Sigmoid colon (tissue), 7 donors: ENCODE results near the gene JAM3. TPM values are rescaled to one million over a fixed set of nuclear protein-coding genes. Genes with fewer than 3 reads are reported as not detected.

Experiments used
- DNase-seq: peaks from one replicate; pipeline ENCODE4 v3.0.0-alpha.2; 2019
- H3K27ac ChIP-seq, 4 donors: fragments of 200-600 bp; sonication (generic); one replicate each; pipeline ENCODE4 v1.5.1; 2016 to 2019; ENCODE audit warnings: mild to moderate bottlenecking in 1 of 4
- H3K27me3 ChIP-seq, 3 donors: fragments of 200-600 bp; sonication (generic); one replicate each; pipeline ENCODE4 v1.5.1; 2019; ENCODE audit warnings: mild to moderate bottlenecking in 1 of 3
- H3K36me3 ChIP-seq, 4 donors: fragments of 200-600 bp; sonication (generic); one replicate each; pipeline ENCODE4 v1.5.1; 2016 to 2019
- H3K4me1 ChIP-seq, 4 donors: fragments of 200-600 bp; sonication (generic); one replicate each; pipeline ENCODE4 v1.5.1; 2017 to 2019
- H3K4me3 ChIP-seq, 4 donors: fragments of 200-600 bp; sonication (generic); one replicate each; pipeline ENCODE4 v1.5.1; 2017 to 2019; ENCODE audit warnings: mild to moderate bottlenecking in 2 of 4, moderate library complexity in 1 of 4
- H3K9me3 ChIP-seq, 4 donors: fragments of 200-600 bp in 3 of 4; sonication (generic) in 3 of 4; one replicate each; pipeline versions ENCODE4 v1.5.1 to v1.6.1; 2013 to 2019
- EP300 ChIP-seq, 4 donors: sonication (generic); formaldehyde crosslinking; IDR thresholded peaks; one replicate each; pipeline ENCODE4 v1.6.1; 2017; ENCODE audit warnings: antibody characterized with exemption in 4 of 4
- POLR2A ChIP-seq, 2 donors: fragments of 450-650 bp; IDR thresholded peaks; one replicate each; pipeline ENCODE4 v1.6.1; 2016; ENCODE audit warnings: antibody characterized with exemption in 2 of 2, mild to moderate bottlenecking in 2 of 2, moderate library complexity in 2 of 2
- POLR2AphosphoS5 ChIP-seq, 4 donors: sonication (generic); formaldehyde crosslinking; IDR thresholded peaks; one replicate each; pipeline ENCODE4 v1.6.1; 2017; ENCODE audit warnings: antibody characterized with exemption in 4 of 4
- WGBS, 2 donors: extraction: QIAGEN DNeasy Blood & Tissue Kit; methylation state at CpG; one replicate each; pipeline ENCODE4 v1.1.7; 2013; 5-methylcytosine and 5-hydroxymethylcytosine counted together
- intact Hi-C: fragments of 100-400 bp; cut with DNase I; formaldehyde crosslinking; loops from one replicate; pipeline ENCODE4 v1.15.1; 2023
- polyA plus RNA-seq, 3 donors: library from polyadenylated mRNA; stranded (reverse); fragments of 200-250 nt; gene quantifications; one replicate each; pipeline ENCODE4 v1.2.3, GENCODE V29; 2013
- total RNA-seq, 4 donors: library from RNA; depleted of rRNA; stranded (reverse); fragments of >200 nt; gene quantifications; one replicate each; pipeline ENCODE4 v1.1.0, GENCODE V29; 2016
- TF ChIP-seq, protein P1 (sequence below), 4 experiments: fragments of 450-650 bp in 3 of 4; fragments of 200-600 bp in 1 of 4; IDR thresholded peaks; one replicate each; pipeline ENCODE4 v1.5.1; 2016 to 2019; ENCODE audit warnings: antibody characterized with exemption in 4 of 4, mild to moderate bottlenecking in 3 of 4, moderate library complexity in 2 of 4
- donor health status: healthy with polysubstance abuse.
- donor health status: Bipolar disorder and iron deficiency.
- donor health status: healthy.

JAM3 gene
- total and polyA plus RNA-seq, 7 donors: 0.69 to 125 (median 69.4) TPM

DNA sequence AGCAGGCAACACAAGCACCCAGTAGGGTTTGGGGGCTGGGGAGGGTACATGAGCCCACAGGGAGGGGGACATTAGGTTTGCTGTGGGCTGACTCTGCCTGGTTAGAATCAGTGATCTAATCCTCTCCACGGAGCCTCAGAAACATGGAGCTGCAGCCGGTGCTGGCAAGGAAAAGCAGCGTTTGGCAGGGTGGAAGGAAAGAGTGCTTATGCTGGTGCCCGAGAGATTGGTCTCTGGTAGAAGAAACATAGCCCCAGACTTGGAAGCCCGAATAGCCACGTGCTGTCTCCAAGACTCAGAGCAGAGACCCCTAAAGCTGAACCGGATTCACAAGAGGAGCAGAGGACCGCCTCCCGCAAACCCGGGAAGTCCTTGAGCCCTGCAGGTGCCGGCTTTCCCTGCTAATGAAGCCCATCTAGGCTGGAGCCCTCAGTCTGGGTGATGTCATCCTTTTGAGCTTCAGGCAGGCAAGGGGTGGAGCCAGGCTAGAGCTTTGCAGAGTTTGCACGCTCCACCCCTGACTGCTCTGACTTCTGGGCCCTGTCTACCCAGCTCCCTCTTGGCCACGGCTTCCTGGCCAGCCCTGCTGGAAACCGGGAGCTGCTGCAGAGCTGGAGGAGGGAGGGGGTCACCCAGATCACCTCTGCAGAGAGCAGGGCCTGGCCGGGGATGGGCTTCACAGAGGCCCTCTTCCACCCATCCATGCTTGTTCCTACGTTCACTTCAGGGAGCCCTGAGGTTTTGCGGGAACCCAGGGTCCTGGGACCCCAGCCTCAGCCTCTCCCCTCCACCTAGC lies 35.0 kb upstream of the JAM3 start:
- no peaks in the 10 kb centered on the region for H3K27me3 ChIP-seq
- DNase-seq: peak; percentile 95
- H3K36me3 ChIP-seq: no peaks in the 10 kb centered on the region
- intact Hi-C loops: loop anchor here (2.0 kb wide), 1 partner anchor 79 kb away; no protein-coding TSS in a partner anchor
- H3K4me3 ChIP-seq: peak overlapping the region; percentile 3 to 40 (median 24)
- H3K9me3 ChIP-seq: no peaks in the 10 kb centered on the region
- peaks cover 0 to 71% (median 63%) of the 10 kb centered on the region in 4 donors for H3K4me1 ChIP-seq
- peak; percentile 72 to 96 (median 82) for TF ChIP-seq POLR2AphosphoS5 (IDR thresholded peaks at IDR 0.05)
- peak in 1 of 2 donors; percentile 39 for TF ChIP-seq POLR2A (IDR thresholded peaks at IDR 0.05)
- TF ChIP-seq, protein P1, sequence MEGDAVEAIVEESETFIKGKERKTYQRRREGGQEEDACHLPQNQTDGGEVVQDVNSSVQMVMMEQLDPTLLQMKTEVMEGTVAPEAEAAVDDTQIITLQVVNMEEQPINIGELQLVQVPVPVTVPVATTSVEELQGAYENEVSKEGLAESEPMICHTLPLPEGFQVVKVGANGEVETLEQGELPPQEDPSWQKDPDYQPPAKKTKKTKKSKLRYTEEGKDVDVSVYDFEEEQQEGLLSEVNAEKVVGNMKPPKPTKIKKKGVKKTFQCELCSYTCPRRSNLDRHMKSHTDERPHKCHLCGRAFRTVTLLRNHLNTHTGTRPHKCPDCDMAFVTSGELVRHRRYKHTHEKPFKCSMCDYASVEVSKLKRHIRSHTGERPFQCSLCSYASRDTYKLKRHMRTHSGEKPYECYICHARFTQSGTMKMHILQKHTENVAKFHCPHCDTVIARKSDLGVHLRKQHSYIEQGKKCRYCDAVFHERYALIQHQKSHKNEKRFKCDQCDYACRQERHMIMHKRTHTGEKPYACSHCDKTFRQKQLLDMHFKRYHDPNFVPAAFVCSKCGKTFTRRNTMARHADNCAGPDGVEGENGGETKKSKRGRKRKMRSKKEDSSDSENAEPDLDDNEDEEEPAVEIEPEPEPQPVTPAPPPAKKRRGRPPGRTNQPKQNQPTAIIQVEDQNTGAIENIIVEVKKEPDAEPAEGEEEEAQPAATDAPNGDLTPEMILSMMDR (IDR thresholded peaks at IDR 0.05): peak in 2 of 4 experiments; percentile 14 to 21
- peak in 1 of 4 donors; percentile 23 for TF ChIP-seq EP300 (IDR thresholded peaks at IDR 0.05)
- WGBS, 2 donors: 12 to 14% methylated on average over 17 of the region's 17 CpGs
- H3K27ac ChIP-seq: peak overlapping the region; percentile 92 to 98 (median 93)

DNA sequence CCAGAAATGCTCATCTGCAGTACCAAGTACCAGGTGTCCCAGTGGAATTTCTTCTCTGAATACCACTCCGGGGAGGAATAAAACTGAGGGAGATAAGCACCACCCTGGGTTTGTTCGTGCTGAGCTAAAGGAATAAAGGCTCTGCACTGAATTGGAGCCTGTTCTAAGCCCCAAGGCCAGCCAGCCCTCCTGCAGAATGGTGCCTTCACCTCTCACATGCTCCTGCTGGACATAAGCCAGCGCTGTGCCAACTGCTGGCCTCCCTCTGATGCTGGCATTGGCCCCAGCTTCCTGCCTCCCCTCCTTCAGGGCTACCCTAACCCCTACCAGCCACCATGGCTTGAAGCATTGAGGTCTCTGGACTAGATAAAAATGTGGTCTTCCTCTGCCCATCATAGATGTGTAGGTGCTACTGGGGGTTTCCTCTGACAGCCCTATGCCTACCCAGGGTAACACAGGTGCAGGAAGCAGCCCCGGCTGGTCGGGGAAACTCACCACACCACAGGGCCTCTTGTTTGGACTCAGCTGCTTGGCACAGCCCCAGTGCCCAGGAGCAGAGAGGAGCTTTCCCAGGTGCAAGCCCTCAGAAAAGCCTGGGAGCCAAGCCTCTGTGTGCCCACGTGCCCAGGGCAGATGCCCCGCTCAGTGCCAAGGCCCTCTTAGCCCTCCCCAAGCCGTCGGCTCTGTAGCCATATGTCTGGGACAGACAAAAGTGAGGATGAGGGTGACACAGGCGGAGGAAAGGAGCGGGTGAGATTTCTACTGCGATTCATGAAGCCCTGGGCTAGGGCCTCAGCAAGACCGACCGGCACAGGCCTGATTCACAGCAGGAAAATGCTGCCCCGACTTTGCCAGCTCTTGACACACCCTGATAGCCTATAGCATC lies 34.1 kb upstream of the JAM3 start:
- no peaks in the 10 kb centered on the region for H3K27me3 ChIP-seq
- intact Hi-C loops: loop anchor here (2.0 kb wide), 1 partner anchor 80 kb away; no protein-coding TSS in a partner anchor
- 79% methylated on average over 15 of the region's 15 CpGs for WGBS, 2 donors
- no peak for DNase-seq
- H3K4me3 ChIP-seq: peak overlapping the region in 1 of 4 donors; percentile 40
- no peaks in the 10 kb centered on the region for H3K36me3 ChIP-seq
- peak overlapping the region; percentile 92 to 98 (median 93) for H3K27ac ChIP-seq
- peaks cover 0 to 80% (median 71%) of the 10 kb centered on the region in 4 donors for H3K4me1 ChIP-seq
- H3K9me3 ChIP-seq: no peaks in the 10 kb centered on the region
- TF ChIP-seq EP300 (IDR thresholded peaks at IDR 0.05): no peak
- TF ChIP-seq, protein P1 (IDR thresholded peaks at IDR 0.05): peak in 1 of 4 experiments; percentile 2

DNA sequence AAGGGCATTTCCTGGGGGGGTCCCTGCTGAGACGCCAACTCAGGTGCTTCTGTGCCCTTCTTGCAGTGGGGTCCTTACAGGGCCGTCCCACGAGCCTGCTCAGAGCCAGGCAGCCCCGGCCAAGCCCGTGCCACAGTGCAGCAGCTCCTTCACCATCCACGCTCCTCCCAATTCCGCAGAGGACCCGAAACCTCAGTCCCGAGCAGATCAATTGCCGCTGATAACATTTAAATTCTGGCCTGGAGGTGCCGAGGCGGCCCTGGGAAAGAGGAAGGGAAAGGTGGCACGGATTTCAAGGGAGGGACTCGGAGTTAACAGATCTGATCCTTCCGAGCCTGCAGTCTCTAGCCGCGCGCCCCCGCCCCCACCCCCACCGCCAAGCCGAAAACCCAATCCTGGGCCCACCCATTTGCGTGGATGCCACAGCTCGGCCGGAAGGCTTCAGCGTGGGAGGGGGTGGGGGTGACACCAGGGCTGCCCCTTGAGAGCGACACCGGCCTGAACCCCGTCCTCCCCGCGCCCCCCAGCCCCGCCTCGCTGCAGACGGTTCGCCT lies 32.3 kb upstream of the JAM3 start:
- intact Hi-C loops: no loop called here
- no peaks in the 10 kb centered on the region for H3K27me3 ChIP-seq
- H3K27ac ChIP-seq: peak overlapping the region; percentile 92 to 98 (median 93)
- WGBS, 2 donors: 21 to 71% methylated on average over 34 of the region's 34 CpGs
- TF ChIP-seq POLR2AphosphoS5 (IDR thresholded peaks at IDR 0.05) (no peak), POLR2A (IDR thresholded peaks at IDR 0.05) (no peak), EP300 (IDR thresholded peaks at IDR 0.05) (no peak)
- TF ChIP-seq, protein P1 (IDR thresholded peaks at IDR 0.05): no peak
- H3K36me3 ChIP-seq: no peaks in the 10 kb centered on the region
- peaks cover 2 to 98% (median 90%) of the 10 kb centered on the region in 4 donors for H3K4me1 ChIP-seq
- H3K9me3 ChIP-seq: no peaks in the 10 kb centered on the region
- DNase-seq: no peak
- peak overlapping the region; percentile 40 to 60 (median 56) for H3K4me3 ChIP-seq

DNA sequence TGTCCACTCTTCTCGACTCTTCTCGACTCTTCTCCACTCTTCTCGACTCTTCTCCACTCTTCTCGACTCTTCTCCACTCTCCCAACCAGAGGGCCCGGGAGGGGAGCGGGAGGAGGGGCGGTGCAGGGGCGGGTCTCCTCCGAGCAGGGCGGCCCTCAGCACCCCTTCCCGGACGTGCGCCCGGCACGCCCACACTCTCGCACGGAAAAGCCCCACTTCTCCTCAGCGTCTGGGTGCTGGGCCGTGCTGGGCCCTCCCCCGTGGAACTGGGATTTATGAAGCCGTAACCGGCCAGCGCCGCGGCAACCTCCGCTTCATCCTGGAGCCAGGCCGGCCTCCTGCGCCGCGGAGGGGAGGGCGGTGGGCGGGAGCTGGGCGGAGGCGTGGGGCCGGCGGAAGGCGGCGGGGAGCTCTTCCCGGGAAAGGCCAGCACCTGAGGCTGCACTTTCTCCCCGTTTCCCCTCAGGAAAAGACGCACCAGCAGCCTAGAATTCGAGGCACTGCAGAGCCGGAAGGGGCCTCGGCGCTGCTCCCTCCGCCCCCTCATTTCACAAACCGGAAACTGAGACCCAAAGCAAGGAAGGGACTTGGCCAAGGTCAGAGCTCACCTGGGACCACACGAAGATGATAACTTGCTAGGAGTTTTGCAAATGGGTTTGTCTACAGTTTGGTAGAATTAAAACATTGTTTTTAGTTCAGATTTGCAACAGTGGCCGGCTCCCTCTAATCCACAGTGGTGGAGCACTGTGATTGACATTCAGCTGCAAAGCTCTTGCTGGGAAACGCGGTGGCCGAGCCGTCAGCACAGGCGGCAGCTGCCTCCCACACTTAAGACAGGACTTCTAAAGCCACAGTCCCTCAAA lies 31.6 kb upstream of the JAM3 start:
- intact Hi-C loops: no loop called here
- H3K27ac ChIP-seq: peak overlapping the region; percentile 92 to 98 (median 93)
- no peak for TF ChIP-seq POLR2A (IDR thresholded peaks at IDR 0.05)
- TF ChIP-seq EP300 (IDR thresholded peaks at IDR 0.05): peak in 1 of 4 donors; percentile 61
- TF ChIP-seq POLR2AphosphoS5 (IDR thresholded peaks at IDR 0.05): peak; percentile 56 to 95 (median 82)
- TF ChIP-seq, protein P1 (IDR thresholded peaks at IDR 0.05): no peak
- H3K4me3 ChIP-seq: peak overlapping the region; percentile 40 to 60 (median 56)
- 0 to 2% methylated on average over 54 of the region's 54 CpGs for WGBS, 2 donors
- H3K36me3 ChIP-seq: no peaks in the 10 kb centered on the region
- peak; percentile 94 for DNase-seq
- H3K9me3 ChIP-seq: no peaks in the 10 kb centered on the region
- H3K4me1 ChIP-seq: peaks cover 2 to 99% (median 94%) of the 10 kb centered on the region in 4 donors
- no peaks in the 10 kb centered on the region for H3K27me3 ChIP-seq
